ENCODE data around the gene SLC36A3. TPM values are rescaled to one million over a fixed set of nuclear protein-coding genes. Genes with fewer than 3 reads are reported as not detected.

The SLC36A3 gene
- total RNA-seq, 1 experiment from 2014 or later = not detected

- TF ChIP-seq CTCF (IDR thresholded peaks at IDR 0.05; ENCODE audit: unreplicated experiment) = no peak
- H3K27me3 Mint-ChIP-seq (ENCODE audit: insufficient read depth, unreplicated experiment) = no peaks in the 10 kb centered on the region
- DNase-seq (ENCODE audit: unreplicated experiment) = no peak
- H3K4me1 Mint-ChIP-seq (ENCODE audit: insufficient read depth, unreplicated experiment) = peaks cover 7% of the 10 kb centered on the region
- BruUV-seq (replicated peaks) = no TSS peak
- no peaks in the 10 kb centered on the region for H3K9me3 Mint-ChIP-seq (ENCODE audit: unreplicated experiment)
- intact Hi-C loops (cut with micrococcal nuclease) = loop anchor here (5.0 to 10.0 kb wide), 2 partner anchors 46 to 493 kb away; no protein-coding TSS in a partner anchor
- H3K4me3 Mint-ChIP-seq (ENCODE audit: unreplicated experiment) = peak overlapping the region; percentile 79
- no peak overlapping the region for H3K27ac Mint-ChIP-seq (ENCODE audit: low read depth, unreplicated experiment)
- peaks cover 11% of the 10 kb centered on the region for H3K36me3 Mint-ChIP-seq (ENCODE audit: insufficient read depth, unreplicated experiment)
- CTCF ChIA-PET = interaction anchor here (0.6 to 3.0 kb wide), 8 partner anchors 10 to 125 kb away, joined by 3 to 19 read pairs (median 4); partner anchors contain the start of gene CCDC69
- POLR2A ChIA-PET = interaction anchor here (0.7 to 3.7 kb wide), 8 partner anchors 13 to 526 kb away, joined by 3 to 50 read pairs (median 8); partner anchors contain the start of gene TNIP1
Measured at GRCh38 chr5:151251621-151252020, 51.9 kb downstream of the SLC36A3 start.

- Mint-ChIP-seq H3K27ac (ENCODE audit: low read depth, unreplicated experiment) (no peak overlapping the region), H3K36me3 (ENCODE audit: insufficient read depth, unreplicated experiment) (peaks cover 11% of the 10 kb centered on the region), H3K4me3 (ENCODE audit: unreplicated experiment) (no peak overlapping the region), H3K4me1 (ENCODE audit: insufficient read depth, unreplicated experiment) (peaks cover 6% of the 10 kb centered on the region), H3K9me3 (ENCODE audit: unreplicated experiment) (no peaks in the 10 kb centered on the region), H3K27me3 (ENCODE audit: insufficient read depth, unreplicated experiment) (no peaks in the 10 kb centered on the region)
- DNase-seq (ENCODE audit: unreplicated experiment) = no peak
- no TSS peak for BruUV-seq (replicated peaks)
- no peak for TF ChIP-seq CTCF (IDR thresholded peaks at IDR 0.05; ENCODE audit: unreplicated experiment)
- intact Hi-C loops (cut with micrococcal nuclease) = loop anchor here (5.0 to 10.0 kb wide), 2 partner anchors 46 to 494 kb away; no protein-coding TSS in a partner anchor
- CTCF ChIA-PET = interaction anchor here (0.6 to 3.0 kb wide), 5 partner anchors 10 to 125 kb away, joined by 3 to 19 read pairs (median 5); no protein-coding TSS in a partner anchor
- POLR2A ChIA-PET = interaction anchor here (0.7 to 3.5 kb wide), 3 partner anchors 12 to 206 kb away, joined by 3 to 10 read pairs (median 3); no protein-coding TSS in a partner anchor
Measured at GRCh38 chr5:151251001-151251551, 52.5 kb downstream of the SLC36A3 start.

- intact Hi-C loops (cut with micrococcal nuclease) = loop anchor here (5.0 to 10.0 kb wide), 2 partner anchors 47 to 494 kb away; no protein-coding TSS in a partner anchor
- no TSS peak for BruUV-seq (replicated peaks)
- ChIA-PET POLR2A (interaction anchor here (1.2 to 3.5 kb wide), 2 partner anchors 12 to 170 kb away, joined by 3 to 10 read pairs; no protein-coding TSS in a partner anchor), CTCF (interaction anchor here (0.6 to 3.6 kb wide), 6 partner anchors 10 to 387 kb away, joined by 3 to 29 read pairs (median 4); no protein-coding TSS in a partner anchor)
- H3K4me3 Mint-ChIP-seq (ENCODE audit: unreplicated experiment) = no peak overlapping the region
- no peak overlapping the region for H3K27ac Mint-ChIP-seq (ENCODE audit: low read depth, unreplicated experiment)
- H3K36me3 Mint-ChIP-seq (ENCODE audit: insufficient read depth, unreplicated experiment) = peaks cover 11% of the 10 kb centered on the region
- no peaks in the 10 kb centered on the region for H3K27me3 Mint-ChIP-seq (ENCODE audit: insufficient read depth, unreplicated experiment)
- H3K9me3 Mint-ChIP-seq (ENCODE audit: unreplicated experiment) = no peaks in the 10 kb centered on the region
- TF ChIP-seq CTCF (IDR thresholded peaks at IDR 0.05; ENCODE audit: unreplicated experiment) = no peak
- DNase-seq (ENCODE audit: unreplicated experiment) = no peak
- peaks cover 6% of the 10 kb centered on the region for H3K4me1 Mint-ChIP-seq (ENCODE audit: insufficient read depth, unreplicated experiment)
Measured at GRCh38 chr5:151250346-151251000, 53.1 kb downstream of the SLC36A3 start.

GRCh38 chr5:151249281-151249680 lies 54.3 kb downstream of the SLC36A3 start:
- no TSS peak for BruUV-seq (replicated peaks)
- no peaks in the 10 kb centered on the region for H3K27me3 Mint-ChIP-seq (ENCODE audit: insufficient read depth, unreplicated experiment)
- peaks cover 6% of the 10 kb centered on the region for H3K4me1 Mint-ChIP-seq (ENCODE audit: insufficient read depth, unreplicated experiment)
- POLR2A ChIA-PET = interaction anchor here (1.0 kb wide), 2 partner anchors 20 to 25 kb away, joined by 3 read pairs; partner anchors contain the start of gene CCDC69
- H3K9me3 Mint-ChIP-seq (ENCODE audit: unreplicated experiment) = no peaks in the 10 kb centered on the region
- no peak for DNase-seq (ENCODE audit: unreplicated experiment)
- no peak overlapping the region for H3K27ac Mint-ChIP-seq (ENCODE audit: low read depth, unreplicated experiment)
- no peak for TF ChIP-seq CTCF (IDR thresholded peaks at IDR 0.05; ENCODE audit: unreplicated experiment)
- H3K4me3 Mint-ChIP-seq (ENCODE audit: unreplicated experiment) = no peak overlapping the region
- peaks cover 6% of the 10 kb centered on the region for H3K36me3 Mint-ChIP-seq (ENCODE audit: insufficient read depth, unreplicated experiment)
- intact Hi-C loops (cut with micrococcal nuclease) = no loop called here
- CTCF ChIA-PET = interaction anchor here (0.6 to 3.6 kb wide), 4 partner anchors 11 to 67 kb away, joined by 3 to 29 read pairs (median 4); no protein-coding TSS in a partner anchor
